H1 (cell line): ENCODE measurements around the gene C2CD4C. TPM values are rescaled to one million over a fixed set of nuclear protein-coding genes. Genes with fewer than 3 reads are reported as not detected.

Experiments used
- ASH2L ChIP-seq: fragments of 200-600, 300-600 bp; sonication (generic); IDR thresholded peaks from one replicate; pipeline ENCODE4 v1.7.1; 2017; ENCODE audit warnings: low read length
- ATF3 ChIP-seq: IDR thresholded peaks from 2 replicates; pipeline ENCODE4 v1.6.1; 2011; ENCODE audit warnings: low read depth, mild to moderate bottlenecking, low read length; ENCODE audit not compliant: insufficient read depth
- CEBPB ChIP-seq: IDR thresholded peaks from 2 replicates; pipeline ENCODE4 v1.6.1; 2012; ENCODE audit warnings: low read depth, low read length
- POLR2AphosphoS5 ChIP-seq: IDR thresholded peaks from 2 replicates; pipeline ENCODE4 v1.6.1; 2011; ENCODE audit warnings: low read depth, low read length
- SP2 ChIP-seq: IDR thresholded peaks from 2 replicates; pipeline ENCODE4 v1.6.1; 2012; ENCODE audit warnings: mild to moderate bottlenecking, low read length, inconsistent platforms
- SUZ12 ChIP-seq: fragments of 200-600 bp; sonication (generic); IDR thresholded peaks from 2 replicates; pipeline ENCODE4 v1.6.1; 2012; ENCODE audit warnings: mild to moderate bottlenecking, inconsistent platforms, low read length, moderate library complexity, mixed read lengths
- polyA plus RNA-seq, 7 experiments: library from polyadenylated mRNA; depleted of rRNA in 3 of 7; stranded (reverse) in 5 of 7; unstranded in 2 of 7; fragments of >200 nt in 5 of 7; fragments of 200-250 nt in 2 of 7; gene quantifications; 1 replicate in 5 of 7; 2 replicates in 1 of 7; 4 replicates in 1 of 7; pipeline versions ENCODE4 v1.2.1 to v1.2.3, GENCODE V29; 2011 to 2013; ENCODE audit warnings: missing spikeins in 2 of 7, mixed read lengths in 2 of 7
- total RNA-seq: library from RNA; stranded (reverse); fragmentation: NEBNext Ultra II Directional; extraction: Animal tissue kit (Norgen Biotek cat#: 25700); gene quantifications from 2 replicates; pipeline ENCODE4 v1.2.1, GENCODE V29; 2021

The C2CD4C gene
- total and polyA plus RNA-seq, 2 of the 8 experiments (the other 6 are each of a cell fraction or from before 2014, with no cell fraction given): 3.8 to 6.3 TPM

GRCh38 chr19:424546-424945 is 15.6 kb upstream of the C2CD4C start (continued):
- TF ChIP-seq ATF3 (no peak), ASH2L (no peak), SUZ12 (no peak), SP2 (no peak), CEBPB (no peak), POLR2AphosphoS5 (no peak)
- TF ChIP-seq, all 59 proteins: peak for 0
